ENCODE results near the gene PARD3.

The PARD3 gene

DNA sequence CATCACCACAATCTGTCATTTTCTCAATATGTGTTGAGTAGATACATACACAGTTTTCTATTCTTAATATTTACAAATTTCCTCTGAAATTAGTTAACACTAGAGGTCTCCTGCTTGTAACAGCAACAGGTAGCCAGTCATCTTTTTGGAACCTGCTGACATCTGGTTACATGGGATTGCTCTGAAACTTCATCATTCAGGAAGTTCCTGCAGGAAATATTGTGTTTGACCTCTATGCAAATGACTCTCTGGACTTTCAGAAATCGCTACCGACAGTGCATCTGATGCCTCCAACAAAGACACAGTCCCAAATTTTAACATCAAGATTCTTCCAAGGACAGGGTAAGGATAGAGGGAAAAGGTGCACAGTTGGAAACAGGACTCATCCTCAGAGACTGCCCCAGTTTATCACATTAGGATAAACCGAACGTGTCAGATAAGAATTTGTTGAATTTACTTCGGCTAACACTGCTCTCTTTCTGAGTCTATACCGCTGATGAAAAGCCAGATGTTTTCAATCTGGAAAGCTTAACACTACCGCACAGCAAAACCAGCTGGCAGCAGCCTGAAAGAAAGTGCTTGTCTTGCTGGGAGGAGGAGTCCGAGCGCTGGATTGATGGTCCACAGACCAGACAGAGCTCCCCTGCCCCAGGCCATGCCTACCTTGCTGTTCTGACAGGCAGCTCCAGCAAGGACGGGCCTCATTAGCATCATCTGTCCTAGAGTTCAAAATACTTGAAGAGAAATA is 633.4 kb downstream of the PARD3 start:
- no peaks in the 10 kb centered on the region for H3K9me3 ChIP-seq (ENCODE audit: insufficient read depth, low read length, severe bottlenecking)
- H2AFZ ChIP-seq (ENCODE audit: low read depth, low read length), result no peak overlapping the region
- H4K20me1 ChIP-seq (ENCODE audit: insufficient read depth, low read length), result no peaks in the 10 kb centered on the region
- H3K27ac ChIP-seq (ENCODE audit: low read length), result no peak overlapping the region
- no peak for DNase-seq
- ATAC-seq (ENCODE audit: insufficient read depth, low read depth), result no peak
- no peaks in the 10 kb centered on the region for H3K27me3 ChIP-seq (ENCODE audit: insufficient read depth, low read length, poor library complexity)
- H3K4me1 ChIP-seq (ENCODE audit: insufficient read depth, low read length), result no peaks in the 10 kb centered on the region
- H3K4me2 ChIP-seq (ENCODE audit: insufficient read depth, low read length), result no peak overlapping the region
- H3K36me3 ChIP-seq (ENCODE audit: insufficient read depth, low read length), result no peaks in the 10 kb centered on the region
- no peak overlapping the region for H3K9ac ChIP-seq (ENCODE audit: low read depth, low read length)
- H3K4me3 ChIP-seq (ENCODE audit: low read depth in 1 of 2, low read length in 2 of 2), result no peak overlapping the region
- no peaks in the 10 kb centered on the region for H3K79me2 ChIP-seq (ENCODE audit: insufficient read depth, low read length)
- TF ChIP-seq, protein P1, sequence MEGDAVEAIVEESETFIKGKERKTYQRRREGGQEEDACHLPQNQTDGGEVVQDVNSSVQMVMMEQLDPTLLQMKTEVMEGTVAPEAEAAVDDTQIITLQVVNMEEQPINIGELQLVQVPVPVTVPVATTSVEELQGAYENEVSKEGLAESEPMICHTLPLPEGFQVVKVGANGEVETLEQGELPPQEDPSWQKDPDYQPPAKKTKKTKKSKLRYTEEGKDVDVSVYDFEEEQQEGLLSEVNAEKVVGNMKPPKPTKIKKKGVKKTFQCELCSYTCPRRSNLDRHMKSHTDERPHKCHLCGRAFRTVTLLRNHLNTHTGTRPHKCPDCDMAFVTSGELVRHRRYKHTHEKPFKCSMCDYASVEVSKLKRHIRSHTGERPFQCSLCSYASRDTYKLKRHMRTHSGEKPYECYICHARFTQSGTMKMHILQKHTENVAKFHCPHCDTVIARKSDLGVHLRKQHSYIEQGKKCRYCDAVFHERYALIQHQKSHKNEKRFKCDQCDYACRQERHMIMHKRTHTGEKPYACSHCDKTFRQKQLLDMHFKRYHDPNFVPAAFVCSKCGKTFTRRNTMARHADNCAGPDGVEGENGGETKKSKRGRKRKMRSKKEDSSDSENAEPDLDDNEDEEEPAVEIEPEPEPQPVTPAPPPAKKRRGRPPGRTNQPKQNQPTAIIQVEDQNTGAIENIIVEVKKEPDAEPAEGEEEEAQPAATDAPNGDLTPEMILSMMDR (IDR thresholded peaks at IDR 0.05; ENCODE audit: borderline replicate concordance, extremely low read depth, low read length, poor library complexity, severe bottlenecking), result no peak
- no peak for TF ChIP-seq EZH2 (IDR thresholded peaks at IDR 0.05; ENCODE audit: borderline replicate concordance, low read depth, low read length, severe bottlenecking)

DNA sequence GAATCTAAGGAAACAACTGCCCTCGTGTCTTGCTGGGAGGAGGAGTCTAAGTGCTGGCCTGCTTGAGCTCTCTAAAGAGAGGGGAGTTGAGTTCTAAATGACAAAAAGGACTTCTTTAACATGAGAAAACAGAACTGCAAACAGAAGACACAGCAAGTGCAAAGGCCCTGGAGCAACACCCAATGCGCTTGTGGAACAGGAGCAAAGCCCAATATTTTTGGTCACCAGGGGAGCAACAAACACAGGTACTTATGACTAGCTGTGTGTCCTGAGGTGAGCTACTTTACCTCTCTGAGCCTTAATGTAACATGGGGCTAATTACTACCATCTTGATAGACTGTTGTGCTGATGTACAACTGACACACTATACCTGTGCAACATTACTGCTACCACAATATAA is 634.3 kb downstream of the PARD3 start:
- no peaks in the 10 kb centered on the region for H4K20me1 ChIP-seq (ENCODE audit: insufficient read depth, low read length)
- no peak overlapping the region for H3K4me3 ChIP-seq (ENCODE audit: low read depth in 1 of 2, low read length in 2 of 2)
- H3K4me2 ChIP-seq (ENCODE audit: insufficient read depth, low read length), result no peak overlapping the region
- no peak overlapping the region for H3K9ac ChIP-seq (ENCODE audit: low read depth, low read length)
- no peaks in the 10 kb centered on the region for H3K79me2 ChIP-seq (ENCODE audit: insufficient read depth, low read length)
- no peak overlapping the region for H3K27ac ChIP-seq (ENCODE audit: low read length)
- no peaks in the 10 kb centered on the region for H3K36me3 ChIP-seq (ENCODE audit: insufficient read depth, low read length)
- no peak for DNase-seq
- H2AFZ ChIP-seq (ENCODE audit: low read depth, low read length), result no peak overlapping the region
- no peaks in the 10 kb centered on the region for H3K27me3 ChIP-seq (ENCODE audit: insufficient read depth, low read length, poor library complexity)
- TF ChIP-seq, protein P1 (IDR thresholded peaks at IDR 0.05; ENCODE audit: borderline replicate concordance, extremely low read depth, low read length, poor library complexity, severe bottlenecking), result no peak
- TF ChIP-seq EZH2 (IDR thresholded peaks at IDR 0.05; ENCODE audit: borderline replicate concordance, low read depth, low read length, severe bottlenecking), result no peak
- ATAC-seq (ENCODE audit: insufficient read depth, low read depth), result no peak
- no peaks in the 10 kb centered on the region for H3K9me3 ChIP-seq (ENCODE audit: insufficient read depth, low read length, severe bottlenecking)
- no peaks in the 10 kb centered on the region for H3K4me1 ChIP-seq (ENCODE audit: insufficient read depth, low read length)

DNA sequence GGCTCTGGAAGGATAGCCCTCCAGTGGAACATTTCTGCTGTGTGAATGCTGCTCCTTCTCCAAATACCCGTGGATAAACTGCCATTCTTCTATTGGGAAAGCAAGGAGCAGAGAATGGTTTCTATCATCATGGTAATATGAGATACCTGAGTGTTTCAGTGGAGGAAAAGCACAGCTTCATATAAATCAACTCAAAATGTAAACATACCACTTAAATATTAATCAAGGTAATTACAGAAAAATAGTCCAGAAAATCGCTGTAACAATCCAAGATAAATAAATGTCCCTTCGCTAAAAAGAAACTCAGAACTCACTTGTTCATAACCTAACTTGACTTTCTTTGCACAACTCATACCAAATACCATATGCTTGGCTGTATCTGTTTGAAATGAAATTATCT is 635.8 kb downstream of the PARD3 start:
- ATAC-seq (ENCODE audit: insufficient read depth, low read depth), result no peak
- H4K20me1 ChIP-seq (ENCODE audit: insufficient read depth, low read length), result no peaks in the 10 kb centered on the region
- H3K27ac ChIP-seq (ENCODE audit: low read length), result no peak overlapping the region
- no peak for TF ChIP-seq EZH2 (IDR thresholded peaks at IDR 0.05; ENCODE audit: borderline replicate concordance, low read depth, low read length, severe bottlenecking)
- TF ChIP-seq, protein P1 (IDR thresholded peaks at IDR 0.05; ENCODE audit: borderline replicate concordance, extremely low read depth, low read length, poor library complexity, severe bottlenecking), result no peak
- H3K4me3 ChIP-seq (ENCODE audit: low read depth in 1 of 2, low read length in 2 of 2), result no peak overlapping the region
- no peak for DNase-seq
- no peaks in the 10 kb centered on the region for H3K79me2 ChIP-seq (ENCODE audit: insufficient read depth, low read length)
- H3K9me3 ChIP-seq (ENCODE audit: insufficient read depth, low read length, severe bottlenecking), result no peaks in the 10 kb centered on the region
- no peaks in the 10 kb centered on the region for H3K27me3 ChIP-seq (ENCODE audit: insufficient read depth, low read length, poor library complexity)
- no peaks in the 10 kb centered on the region for H3K36me3 ChIP-seq (ENCODE audit: insufficient read depth, low read length)
- no peaks in the 10 kb centered on the region for H3K4me1 ChIP-seq (ENCODE audit: insufficient read depth, low read length)
- H3K4me2 ChIP-seq (ENCODE audit: insufficient read depth, low read length), result no peak overlapping the region
- H3K9ac ChIP-seq (ENCODE audit: low read depth, low read length), result no peak overlapping the region
- no peak overlapping the region for H2AFZ ChIP-seq (ENCODE audit: low read depth, low read length)
